ENCODE data around the gene SYT13.

GRCh38 chr11:45266676-45267020 lies 19.5 kb downstream of the SYT13 start:
- TF ChIP-seq CTCF (IDR thresholded peaks at IDR 0.05), result no peak
- TF ChIP-seq POLR2A (IDR thresholded peaks at IDR 0.05), result no peak
